Stimulated activated CD8-positive, alpha-beta memory T cell treated with anti-CD3 and anti-CD28 coated beads, Interleukin-12 subunit alpha, Interleukin-12 subunit beta, amount 100 ng/mL, for 24 hours (primary cell): ENCODE results near the gene LEMD2.
"Not testable (repeated sequence)": the region's sequence is repeated elsewhere in the genome, so short reads cannot be mapped to it uniquely, and the experiment has no call there.

Experiments
- DNase-seq: peaks from one replicate; pipeline ENCODE4 v3.0.0-alpha.2; 2020; ENCODE audit errors: extremely low read depth

The LEMD2 gene

DNA sequence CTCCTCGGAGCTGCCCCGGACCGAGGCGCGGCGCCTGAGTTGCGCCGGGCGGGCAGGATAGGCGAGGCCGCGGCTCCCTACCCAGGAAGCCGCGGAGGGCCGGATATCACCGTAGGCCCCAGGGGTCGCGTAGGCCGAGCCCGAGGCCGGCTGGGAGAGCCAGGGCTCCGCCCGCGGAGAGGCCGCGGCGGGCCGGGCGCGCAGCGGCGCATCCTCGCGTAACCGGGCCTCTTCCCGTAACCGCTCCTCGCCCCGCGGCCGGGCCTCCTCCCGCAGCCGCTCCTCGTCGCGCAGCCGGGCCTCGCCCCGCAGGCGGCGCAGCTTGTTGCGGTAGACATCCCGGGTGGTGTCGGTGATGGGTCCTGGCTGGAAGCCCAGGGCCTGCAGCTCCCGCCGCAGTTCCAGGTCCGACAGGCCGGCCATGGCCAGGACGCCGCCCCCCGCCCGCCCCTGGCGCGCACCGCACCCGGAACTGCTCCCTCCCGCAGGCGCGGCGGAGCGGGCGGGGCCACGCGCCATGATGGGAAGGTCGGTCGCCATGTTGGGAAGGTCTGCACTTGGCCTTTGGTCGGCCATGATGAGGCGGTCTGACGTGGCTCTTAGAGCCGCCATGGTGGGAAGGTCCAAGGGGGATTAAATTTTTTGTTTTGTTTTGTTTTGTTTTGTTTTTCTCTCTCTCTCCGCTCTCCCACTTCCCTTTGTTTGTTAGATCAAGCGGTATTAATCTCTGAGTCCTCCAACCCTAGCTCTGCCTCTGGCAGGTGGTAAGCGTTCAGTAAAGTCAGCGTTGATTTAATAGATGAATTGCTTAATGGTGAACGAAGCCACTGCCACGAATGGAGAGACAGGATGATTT lies at the start of gene LEMD2:
Gene LEMD2 (minus strand): TSS at position 437 of the 856 bp plus-strand sequence. CDS start 14 bp downstream, at position 423.
- peak; percentile 73 for DNase-seq

DNA sequence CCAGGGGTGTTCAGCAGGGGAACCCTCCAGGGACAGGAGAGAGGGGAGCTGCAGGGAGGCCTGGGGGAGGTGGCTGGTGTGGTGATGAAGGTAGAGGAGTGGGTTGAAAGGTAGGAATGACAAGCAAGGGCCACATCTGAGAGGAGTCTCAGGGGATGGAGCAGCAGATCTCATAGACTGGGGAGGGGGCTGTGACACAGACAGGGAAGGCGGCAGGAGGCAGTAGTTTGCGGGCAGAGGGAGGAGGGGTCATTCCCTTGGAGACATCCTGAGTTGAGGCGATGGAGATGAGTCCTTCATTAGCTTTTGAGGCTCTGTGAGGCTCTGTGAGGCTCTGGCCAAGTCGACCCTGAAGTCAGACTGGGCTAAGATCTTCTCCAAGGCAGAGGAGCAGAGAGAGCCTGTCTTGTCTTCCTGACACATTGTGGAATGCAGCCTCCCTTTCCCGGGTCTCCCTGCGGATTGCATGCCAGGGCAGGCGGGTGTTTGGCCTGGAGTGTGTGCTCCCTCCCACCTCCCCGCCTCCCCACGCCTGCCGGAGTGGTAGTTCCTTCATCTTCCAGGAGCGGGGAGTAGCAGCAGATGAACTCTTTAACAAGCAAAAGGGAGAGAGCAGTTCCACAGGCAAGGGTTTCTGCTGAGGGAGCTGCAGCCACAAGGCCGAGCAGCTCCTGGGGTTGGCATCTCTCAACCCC lies 49.2 kb upstream of the LEMD2 start:
- DNase-seq, result no peak

DNA sequence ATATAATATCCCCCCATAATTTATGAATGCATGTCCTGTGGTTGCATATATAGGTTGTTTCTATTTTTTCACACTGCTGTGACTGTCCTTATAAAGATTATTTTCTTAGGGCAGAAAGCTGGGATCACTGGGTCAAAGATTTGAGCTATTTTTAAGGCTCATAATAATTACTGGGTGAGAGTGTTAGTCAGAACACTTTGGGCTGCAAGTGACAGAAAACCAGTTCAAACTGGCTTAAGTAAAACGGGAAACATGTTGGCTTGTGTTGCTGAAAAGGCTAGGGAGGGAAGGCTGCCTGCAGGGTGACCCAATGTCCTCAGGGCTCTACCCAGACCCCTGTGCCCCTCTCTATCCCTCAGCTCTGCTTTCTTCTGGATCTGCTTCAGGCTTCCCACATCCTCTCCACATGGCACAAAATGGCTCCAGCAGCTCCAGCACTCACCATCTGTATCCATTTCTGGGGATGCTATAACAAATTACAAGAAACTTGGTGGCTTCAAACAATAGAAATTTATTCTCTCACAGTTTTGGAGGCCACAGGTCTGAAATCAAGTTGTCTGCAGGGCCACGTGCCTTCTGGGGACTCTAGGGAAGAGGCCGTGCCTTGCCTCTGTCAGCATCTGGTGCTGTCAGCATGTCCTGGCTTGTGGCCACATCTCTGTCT lies 48.0 kb upstream of the LEMD2 start:
- DNase-seq, result no peak

DNA sequence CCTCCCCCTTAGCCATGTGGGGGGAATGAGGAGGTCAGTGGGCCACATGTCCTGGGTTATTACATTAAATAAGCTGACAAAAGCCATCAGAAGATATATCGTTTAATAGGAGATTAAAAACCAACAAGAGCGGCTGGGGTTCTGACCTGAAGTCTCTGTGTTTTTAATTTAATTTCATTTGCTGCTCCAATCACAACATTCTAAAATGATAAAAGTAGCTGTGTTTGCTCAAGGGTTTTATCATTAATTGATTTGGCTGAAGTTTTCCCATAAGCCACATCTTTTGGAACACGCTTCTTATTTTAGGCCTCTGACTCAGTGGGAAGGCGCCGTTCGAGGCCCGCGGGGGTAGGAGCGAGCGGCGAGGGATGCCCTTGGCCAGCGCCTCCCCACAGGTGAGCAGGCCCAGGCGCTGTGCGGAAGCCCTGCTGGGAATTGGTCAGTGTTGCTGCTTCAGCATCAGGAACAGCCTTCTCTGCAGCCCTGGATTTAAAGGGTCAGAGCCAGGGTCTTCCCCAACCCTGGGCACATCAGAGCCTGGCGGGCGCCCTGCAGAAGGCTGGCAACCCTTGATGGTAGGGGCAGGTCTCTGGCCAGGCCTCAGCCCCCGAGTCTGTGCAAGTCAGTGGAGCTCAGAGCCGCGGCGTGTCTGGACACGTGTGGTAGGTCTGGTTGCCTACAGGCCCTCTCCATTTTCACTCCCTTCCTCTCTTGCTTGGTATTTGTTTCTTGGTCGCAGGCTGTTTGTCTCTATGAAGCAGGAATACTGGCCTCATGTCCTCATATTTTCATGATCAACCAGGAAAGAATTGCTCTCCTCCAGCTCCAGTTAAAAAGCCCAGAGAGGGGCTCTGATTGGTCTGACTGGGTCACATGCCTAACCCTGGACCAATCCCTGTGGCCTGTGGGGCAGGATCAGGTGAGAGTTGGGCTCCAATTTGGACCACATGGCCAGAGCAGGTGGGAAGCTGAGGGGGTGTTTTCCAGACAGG lies 45.8 kb upstream of the LEMD2 start:
- DNase-seq, result no peak

DNA sequence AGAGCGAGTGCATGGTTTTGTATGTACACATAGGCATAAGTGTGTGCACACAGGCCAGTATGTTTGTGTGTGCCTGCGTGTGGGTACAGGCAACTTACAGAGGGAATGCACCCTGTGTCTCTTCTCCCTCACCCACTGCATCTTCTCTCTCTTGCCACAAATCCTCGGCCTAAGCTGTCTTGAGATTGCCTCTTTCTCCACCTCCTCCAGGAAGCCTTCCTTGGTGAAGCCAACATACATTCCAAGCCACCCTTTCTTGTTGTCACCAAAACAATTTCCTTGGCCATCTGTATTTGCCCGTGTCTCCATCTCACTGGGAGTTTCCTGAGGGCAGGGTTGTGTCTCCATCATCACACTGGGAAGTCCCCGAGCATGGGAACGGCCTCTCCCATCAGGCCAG lies 44.7 kb upstream of the LEMD2 start:
- DNase-seq, result no peak

DNA sequence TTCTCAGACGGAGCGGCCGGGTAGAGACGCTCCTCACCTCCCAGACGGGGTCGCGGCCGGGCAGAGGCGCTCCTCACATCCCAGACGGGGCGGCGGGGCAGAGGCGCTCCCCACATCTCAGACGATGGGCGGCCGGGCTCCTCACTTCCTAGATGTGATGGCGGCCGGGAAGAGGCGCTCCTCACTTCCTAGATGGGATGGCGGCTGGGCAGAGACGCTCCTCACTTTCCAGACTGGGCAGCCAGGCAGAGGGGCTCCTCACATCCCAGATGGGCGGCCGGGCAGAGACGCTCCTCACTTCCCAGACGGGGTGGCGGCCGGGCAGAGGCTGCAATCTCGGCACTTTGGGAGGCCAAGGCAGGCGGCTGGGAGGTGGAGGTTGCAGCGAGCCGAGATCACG lies 43.9 kb upstream of the LEMD2 start:
- not testable (repeated sequence) for DNase-seq

DNA sequence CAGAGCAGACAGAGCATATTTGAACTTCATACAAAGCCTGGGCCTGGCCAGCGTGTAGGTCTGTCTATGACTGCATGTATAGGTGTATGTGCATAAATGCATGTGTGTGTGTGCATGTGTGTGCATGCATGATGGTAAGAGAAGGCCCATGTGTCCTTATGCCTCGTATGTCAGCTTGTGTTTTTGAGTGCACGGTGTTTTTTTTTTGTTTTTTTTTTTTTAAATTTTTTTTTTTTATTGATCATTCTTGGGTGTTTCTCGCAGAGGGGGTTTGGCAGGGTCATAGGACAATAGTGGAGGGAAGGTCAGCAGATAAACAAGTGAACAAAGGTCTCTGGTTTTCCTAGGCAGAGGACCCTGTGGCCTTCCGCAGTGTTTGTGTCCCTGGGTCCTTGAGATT lies 42.8 kb upstream of the LEMD2 start:
- not testable (repeated sequence) for DNase-seq

DNA sequence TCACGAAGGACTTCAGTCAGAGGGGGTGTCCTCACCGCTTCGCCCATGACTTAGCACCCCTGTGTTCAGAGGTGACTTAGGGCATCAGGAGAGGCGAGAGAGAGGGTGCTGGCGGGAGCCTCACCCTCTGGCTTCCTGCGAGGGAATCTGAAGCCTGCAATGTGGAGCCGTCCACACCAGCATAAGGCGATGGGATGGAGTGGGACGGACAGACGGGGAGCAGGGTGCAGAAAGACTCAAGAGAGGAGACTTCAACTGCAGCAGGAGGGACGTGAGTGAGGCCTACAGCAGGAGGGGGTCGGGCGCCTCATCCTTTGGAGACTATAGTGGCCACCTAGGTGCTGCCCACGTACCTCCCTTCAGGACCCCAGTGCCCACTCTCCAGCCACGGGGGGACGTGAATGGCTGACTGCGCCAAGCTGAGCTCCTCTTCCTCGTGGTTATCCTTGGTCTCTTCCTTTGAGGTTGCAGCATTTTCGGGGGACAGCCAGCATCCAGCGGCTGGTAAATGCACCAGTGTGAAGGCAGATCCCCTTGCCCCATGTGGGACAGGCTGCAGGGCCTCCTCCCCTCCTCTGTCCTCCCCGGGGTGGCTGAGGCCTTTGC lies 41.8 kb upstream of the LEMD2 start:
- no peak for DNase-seq

DNA sequence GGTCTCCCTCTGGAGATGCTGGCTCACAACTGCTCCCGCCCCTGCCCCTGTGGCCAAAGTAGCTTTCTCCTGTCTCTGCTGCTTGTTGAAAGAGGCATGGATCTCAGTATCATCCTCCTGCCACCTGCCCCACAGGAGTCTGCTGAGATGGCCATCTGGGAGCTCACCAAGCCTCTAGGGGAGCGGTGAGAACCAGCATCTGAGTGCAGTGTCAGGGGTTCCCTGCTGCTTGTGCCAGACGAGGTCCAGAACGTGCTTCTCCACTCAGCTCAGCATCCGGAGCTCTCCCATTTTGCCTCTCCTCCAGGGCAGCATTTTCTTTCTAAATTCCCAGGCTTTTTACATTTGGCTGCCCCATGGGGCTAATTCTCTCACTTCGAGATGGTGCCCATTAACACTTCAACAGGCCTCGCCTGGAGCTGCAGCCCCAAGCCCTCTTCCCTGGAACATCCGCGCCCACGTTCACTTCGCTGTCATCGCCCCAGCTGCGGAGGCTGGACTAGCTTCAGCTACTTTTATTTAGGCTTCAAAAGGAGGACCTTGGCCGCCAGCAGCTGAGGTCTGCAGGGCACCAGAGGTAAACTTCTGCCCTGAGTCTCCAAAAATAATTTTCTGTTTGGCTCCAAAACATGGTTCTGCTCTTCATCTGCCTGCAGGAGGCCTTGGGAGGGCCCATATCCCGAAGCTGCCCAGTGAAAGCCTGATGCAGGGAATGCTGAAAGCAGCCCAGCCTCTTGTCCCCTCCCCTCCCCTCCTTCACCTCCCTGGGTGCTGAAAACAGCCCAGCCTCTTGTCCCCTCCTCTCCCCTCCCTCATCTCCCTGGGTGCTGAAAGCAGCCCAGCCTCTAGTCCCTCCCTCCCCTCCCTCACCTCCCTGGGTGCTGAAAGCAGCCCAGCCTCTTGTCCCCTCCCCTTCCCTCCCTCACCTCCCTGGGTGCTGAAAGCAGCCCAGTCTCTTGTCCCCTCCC lies 40.1 kb upstream of the LEMD2 start:
- DNase-seq, result no peak

DNA sequence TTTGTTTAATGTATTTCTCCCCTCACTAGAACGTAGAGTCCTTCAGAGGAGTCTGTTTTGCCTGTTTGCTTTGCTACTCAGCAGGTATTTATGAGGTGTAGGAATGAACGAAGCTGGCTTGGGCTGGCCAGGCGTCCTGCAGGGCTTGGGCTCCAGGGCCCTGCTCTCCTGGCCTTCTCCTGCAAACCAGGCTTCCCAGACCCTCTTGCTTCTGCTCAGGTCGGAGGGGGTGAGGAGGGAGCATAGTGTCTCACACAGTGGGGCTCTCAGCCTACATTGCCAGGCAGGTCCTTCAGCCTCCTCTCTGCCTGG lies 39.5 kb upstream of the LEMD2 start:
- DNase-seq, result no peak

DNA sequence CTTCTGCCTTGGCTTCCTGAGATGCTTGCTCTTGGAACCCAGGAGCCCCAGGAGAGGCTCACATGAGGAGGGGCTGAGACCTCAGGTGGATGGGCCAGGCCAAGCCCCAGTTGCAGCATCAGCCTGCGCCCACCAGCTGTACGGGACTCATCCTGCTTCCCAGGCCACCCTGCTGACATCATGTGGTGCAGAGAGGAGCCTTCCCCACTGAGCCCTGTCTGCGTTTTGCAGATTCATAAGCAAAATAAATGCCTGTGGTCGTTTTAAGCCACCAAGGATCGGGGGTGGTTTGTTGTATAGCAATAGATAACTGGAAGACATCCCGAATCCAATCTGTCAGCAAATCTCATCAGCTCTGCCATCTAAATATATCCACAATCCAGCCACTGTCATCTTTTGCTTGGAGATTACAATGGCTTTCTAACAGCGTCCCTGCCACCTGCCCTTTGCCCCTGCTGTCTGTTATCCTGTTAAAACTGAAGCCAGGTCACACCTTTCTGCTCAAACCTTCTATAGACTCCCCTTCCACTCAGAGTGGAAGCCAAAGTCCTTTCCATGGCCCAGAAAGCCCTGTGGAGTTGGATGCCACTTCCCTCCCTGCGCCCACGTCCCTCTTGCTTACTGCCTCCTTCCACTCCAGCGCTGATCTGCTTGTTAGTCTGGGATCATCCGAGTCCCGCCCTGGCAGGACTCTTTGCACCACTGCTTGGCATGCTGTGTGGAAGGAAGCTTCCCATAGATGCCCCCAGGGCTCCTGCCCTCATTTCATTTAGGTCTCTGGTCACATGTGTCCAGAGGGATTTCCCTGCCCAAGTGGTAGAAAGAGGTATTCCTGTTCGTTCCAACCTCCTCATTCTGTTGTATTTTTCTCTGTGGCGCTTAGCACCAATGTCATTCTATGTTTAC lies 38.9 kb upstream of the LEMD2 start:
- DNase-seq, result no peak

DNA sequence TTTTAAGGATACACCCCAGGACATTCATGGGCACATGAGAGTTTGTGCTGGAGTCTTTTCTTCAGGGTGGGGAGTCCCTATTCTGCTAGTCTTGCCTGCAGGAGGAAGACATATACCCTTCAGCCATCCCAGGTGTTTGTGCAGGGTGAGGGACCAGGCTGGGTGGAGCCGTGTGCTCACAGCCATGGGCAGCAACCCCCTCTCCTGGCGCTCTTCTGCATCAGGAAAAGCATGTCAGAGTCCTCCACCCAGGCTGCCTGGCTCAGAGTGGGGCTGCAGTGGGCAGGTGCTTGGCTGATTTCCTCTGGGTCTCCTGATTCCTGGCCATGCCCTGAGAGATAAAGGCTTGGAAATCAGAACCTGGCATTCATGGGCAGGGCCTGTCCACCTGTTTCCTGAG lies 37.6 kb upstream of the LEMD2 start:
- no peak for DNase-seq

DNA sequence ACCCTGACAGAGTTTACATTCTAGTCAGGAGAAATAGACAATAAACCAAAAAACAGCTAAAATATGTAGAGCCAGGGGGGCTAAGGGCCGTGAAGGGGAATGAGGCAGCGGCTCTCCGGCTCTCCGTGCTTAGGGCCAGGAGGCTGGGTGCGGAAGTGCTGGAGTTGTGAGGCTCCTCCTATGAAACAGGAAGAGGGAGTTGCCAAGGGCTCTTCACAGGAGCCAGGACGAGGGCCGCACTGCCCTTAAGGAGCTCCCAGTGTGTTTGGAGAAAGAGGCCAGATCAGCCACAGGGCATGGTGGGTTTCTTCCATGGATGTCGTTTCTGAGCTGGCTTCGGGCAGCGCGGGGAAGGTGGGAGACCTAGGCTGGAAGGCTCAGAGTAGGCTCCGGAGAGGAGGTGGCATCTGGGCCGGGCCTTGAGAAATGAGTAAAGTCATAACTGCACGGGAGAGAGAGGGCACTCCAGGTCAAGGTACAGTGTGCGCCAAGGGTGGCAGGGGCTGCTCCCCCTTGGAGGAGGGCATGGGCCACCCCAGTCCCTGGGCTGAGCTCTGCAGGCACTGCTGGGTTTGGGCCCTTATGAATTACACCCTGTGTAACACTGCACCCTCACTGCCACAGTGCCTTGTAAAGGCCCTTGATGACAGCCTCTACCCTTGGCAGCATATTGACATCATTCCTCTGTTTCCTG lies 35.7 kb upstream of the LEMD2 start:
- no peak for DNase-seq

DNA sequence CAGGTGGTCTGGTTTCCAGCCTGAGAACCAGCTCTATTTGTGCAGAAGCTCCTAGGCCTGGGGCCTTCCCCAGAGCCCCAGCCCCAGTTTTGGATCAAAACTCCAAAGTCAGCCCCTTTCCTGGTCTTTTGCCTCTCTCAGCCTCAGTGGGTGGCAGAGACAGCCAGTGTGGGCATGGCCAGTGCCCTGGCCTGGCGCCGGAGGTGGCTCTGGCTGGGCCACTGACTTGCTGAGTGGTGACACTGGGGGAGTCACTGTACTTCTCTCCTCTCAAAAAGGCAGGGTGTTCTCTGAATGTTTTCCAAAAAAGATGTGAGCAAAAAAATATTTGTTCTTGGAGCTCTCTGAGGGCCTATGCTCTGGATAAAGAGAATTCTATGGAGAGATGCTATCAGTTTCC lies 34.9 kb upstream of the LEMD2 start:
- DNase-seq, result no peak

DNA sequence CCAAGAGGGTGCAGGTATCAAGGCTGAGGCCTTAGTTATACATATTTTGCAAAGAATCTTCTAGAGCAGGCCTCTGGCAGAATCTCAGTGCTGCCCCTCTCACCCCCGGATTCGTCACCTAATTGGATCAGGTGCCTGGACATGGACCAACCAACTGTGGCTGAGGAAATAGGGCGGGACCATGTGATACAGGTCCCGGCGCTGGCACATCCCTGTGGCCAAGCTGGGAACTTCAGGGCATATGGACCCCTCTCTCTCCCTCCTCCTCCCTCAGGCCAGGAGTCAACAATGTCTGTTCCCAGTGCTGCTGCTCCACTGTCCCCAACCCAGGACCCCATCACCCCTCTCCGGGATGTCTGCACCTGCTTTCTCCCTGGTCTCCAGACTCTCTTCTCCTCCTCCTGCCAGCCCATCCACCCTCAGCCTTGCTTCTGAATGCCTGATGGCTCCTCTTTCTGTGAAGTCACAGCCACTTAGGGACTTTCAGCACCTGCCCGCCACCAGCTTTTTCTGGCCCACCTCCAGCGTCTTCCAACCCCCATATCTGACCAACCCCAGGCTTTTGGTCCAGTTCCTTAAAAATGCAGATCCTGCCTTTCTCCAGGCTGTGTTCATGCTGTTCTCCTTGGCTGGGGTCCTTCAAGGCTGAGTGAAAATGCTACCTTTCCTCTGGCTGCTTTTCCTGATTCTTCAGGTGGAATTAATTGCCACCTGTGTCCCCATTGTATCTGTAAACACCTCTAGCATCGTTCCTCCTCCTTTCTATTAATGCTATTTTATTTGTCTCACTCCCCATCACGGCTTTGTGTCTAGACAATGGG lies 33.9 kb upstream of the LEMD2 start:
- no peak for DNase-seq

DNA sequence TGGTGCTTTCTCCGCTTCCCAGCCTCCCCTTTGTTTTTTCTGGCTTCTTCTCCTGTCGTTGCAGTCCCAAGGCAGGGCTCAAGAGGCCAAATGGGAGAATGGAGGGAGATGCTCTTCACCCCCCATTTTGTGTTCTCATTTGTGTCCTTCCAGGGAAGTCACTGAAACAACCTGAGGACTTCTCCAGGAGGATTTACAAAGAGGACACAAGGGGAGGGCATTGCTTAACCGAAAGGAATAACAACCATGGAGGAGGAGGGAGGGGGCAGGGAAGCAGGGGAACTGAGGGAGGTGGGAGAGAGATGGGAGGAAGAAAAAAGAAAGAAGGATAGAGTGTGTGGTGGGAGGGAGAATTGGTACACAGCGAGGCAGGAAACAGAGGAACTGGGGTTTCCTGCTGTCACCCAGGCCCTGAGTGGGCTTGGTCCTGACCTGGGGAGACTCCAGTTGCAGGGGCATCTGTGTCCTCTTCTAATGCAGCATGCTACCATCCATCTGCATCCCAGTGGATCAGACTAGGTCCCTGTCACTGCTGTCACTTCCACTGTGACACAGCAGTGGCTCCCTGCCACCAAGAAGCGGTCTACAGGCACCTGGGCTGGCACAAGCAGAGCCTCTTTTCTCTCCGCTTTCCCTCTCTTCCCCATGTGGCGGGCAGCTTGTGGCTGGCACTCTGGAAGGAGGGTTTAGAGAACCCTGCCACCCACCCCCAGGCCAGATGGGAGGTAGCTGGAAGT lies 32.0 kb upstream of the LEMD2 start:
- no peak for DNase-seq

DNA sequence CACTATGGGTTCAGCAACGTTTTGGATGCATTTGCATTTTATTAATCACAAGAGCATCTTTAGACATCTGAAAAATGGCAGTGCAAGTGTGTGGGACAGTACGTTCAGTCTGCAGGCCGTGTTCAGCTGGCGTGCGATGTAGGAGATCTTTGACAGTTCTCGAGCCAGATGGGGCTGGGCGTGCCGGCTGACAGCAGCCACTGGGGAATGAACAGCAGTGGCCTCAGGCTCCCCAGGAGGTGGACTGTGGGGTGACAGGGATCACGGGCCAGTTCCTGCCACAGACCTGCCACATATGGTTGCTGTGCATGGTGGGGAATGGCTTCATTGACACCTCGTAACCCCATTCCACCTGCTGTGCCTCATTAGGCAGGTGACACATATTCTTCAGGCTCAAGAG lies 31.3 kb upstream of the LEMD2 start:
- DNase-seq, result no peak
